ENCODE results near the gene CDK14.

CDK14 gene

DNA sequence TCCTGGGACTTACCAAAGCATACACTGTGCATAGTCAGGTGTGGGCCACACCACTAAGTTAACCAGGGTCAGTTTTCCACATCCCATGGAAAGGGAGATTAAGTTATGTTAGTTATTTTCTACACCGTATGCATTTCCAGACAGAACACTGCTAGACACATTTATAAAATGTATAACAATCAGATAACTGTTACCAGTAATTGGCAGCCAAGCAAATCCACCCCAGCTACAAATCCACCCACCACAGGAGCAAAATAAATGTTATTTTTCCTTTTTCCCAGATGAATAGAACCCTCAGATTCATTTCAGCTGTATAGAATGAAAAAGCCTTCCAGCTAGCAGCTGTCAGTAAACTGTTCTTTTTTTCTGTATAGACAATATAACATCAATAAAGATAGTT, 411.2 kb downstream of the CDK14 start:
- peaks cover 6% of the 10 kb centered on the region for H3K9me3 Mint-ChIP-seq
- peak overlapping the region in 2 of 3 experiments; percentile 9 to 35 for H3K27ac Mint-ChIP-seq
- no peak overlapping the region for H3K4me3 Mint-ChIP-seq
- H3K36me3 Mint-ChIP-seq (ENCODE audit: low read depth), result peaks cover 26% of the 10 kb centered on the region
- H3K27me3 Mint-ChIP-seq (ENCODE audit: low read depth), result peaks cover 4% of the 10 kb centered on the region
- peaks cover 13% of the 10 kb centered on the region for H3K4me1 Mint-ChIP-seq
- TF ChIP-seq CTCF (IDR thresholded peaks at IDR 0.05; ENCODE audit: unreplicated experiment in 3 of 3), result no peak

GRCh38 chr7:91013078-91013477, 417.0 kb downstream of the CDK14 start:
- Mint-ChIP-seq H3K27ac (peak overlapping the region in 1 of 3 experiments; percentile 29), H3K27me3 (ENCODE audit: low read depth) (no peaks in the 10 kb centered on the region), H3K36me3 (ENCODE audit: low read depth) (peaks cover 9% of the 10 kb centered on the region), H3K4me1 (no peaks in the 10 kb centered on the region), H3K4me3 (no peak overlapping the region), H3K9me3 (peaks cover 4% of the 10 kb centered on the region)
- TF ChIP-seq CTCF (IDR thresholded peaks at IDR 0.05; ENCODE audit: unreplicated experiment in 3 of 3), result no peak

DNA sequence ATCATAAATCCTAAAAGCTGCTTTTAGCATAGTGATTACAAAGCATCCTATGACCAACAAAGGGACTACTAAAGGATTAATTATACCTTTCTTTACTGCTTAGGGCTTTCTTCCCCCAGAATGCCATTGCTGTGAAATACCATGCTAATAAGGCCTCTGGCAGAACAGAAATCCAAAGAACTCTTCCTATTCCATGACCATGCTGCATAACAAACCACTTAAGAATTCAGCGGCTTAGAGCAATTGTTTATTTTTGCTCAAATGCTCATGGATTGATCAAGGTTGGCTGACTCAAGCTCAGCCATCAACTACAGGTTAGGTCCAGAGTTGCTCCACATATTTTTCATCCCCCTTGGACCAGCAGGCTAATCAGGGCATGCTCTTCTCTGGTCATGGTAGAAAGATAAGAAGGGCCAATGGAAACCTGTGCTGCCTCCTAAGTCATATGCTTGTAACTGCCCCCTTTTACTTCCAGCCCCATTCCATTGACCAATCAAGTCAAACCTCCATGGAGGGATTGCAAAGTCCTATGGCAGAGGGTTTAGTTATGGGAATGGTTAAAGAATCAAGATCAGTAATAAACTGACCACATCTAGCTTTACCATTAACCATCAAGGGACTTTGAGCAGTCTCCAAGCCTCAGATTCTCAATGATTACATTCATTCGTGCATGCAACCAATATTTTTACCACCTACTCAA, 423.7 kb downstream of the CDK14 start:
- Mint-ChIP-seq H3K4me3 (no peak overlapping the region), H3K9me3 (no peaks in the 10 kb centered on the region), H3K36me3 (ENCODE audit: low read depth) (no peaks in the 10 kb centered on the region), H3K27me3 (ENCODE audit: low read depth) (no peaks in the 10 kb centered on the region), H3K27ac (no peak overlapping the region), H3K4me1 (peaks cover 8% of the 10 kb centered on the region)
- no peak for TF ChIP-seq CTCF (IDR thresholded peaks at IDR 0.05; ENCODE audit: unreplicated experiment in 3 of 3)

GRCh38 chr7:91020636-91021385, 424.7 kb downstream of the CDK14 start:
- TF ChIP-seq CTCF (IDR thresholded peaks at IDR 0.05; ENCODE audit: unreplicated experiment in 3 of 3), result no peak
- H3K4me3 Mint-ChIP-seq, result no peak overlapping the region
- H3K27me3 Mint-ChIP-seq (ENCODE audit: low read depth), result no peaks in the 10 kb centered on the region
- H3K27ac Mint-ChIP-seq, result peak overlapping the region in 1 of 3 experiments; percentile 9
- no peaks in the 10 kb centered on the region for H3K36me3 Mint-ChIP-seq (ENCODE audit: low read depth)
- no peaks in the 10 kb centered on the region for H3K9me3 Mint-ChIP-seq
- H3K4me1 Mint-ChIP-seq, result peaks cover 8% of the 10 kb centered on the region

DNA sequence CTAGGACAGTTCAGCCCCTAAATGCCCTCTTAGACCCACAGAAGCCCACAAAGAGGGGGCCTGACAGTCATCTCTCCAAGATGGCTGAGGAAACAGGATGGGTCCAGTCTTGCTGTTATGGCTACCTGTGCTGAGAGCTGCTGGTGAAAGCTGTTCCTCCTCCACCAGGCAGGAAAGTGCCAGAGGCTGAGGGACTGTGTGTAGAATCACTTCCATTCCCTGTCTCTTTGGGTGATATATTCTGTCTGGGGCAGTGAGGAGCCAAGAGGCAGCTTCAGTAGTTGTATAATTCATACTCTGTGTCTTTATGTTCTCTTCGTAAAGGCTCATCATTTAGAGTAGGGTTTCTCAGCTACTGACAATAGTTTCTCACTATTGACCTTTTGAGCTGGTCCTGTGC, 425.8 kb downstream of the CDK14 start:
- no peak for TF ChIP-seq CTCF (IDR thresholded peaks at IDR 0.05; ENCODE audit: unreplicated experiment in 3 of 3)
- Mint-ChIP-seq H3K27ac (no peak overlapping the region), H3K4me3 (no peak overlapping the region), H3K4me1 (peaks cover 8% of the 10 kb centered on the region), H3K9me3 (no peaks in the 10 kb centered on the region), H3K27me3 (ENCODE audit: low read depth) (no peaks in the 10 kb centered on the region), H3K36me3 (ENCODE audit: low read depth) (no peaks in the 10 kb centered on the region)

Measured in nephron (organoid).